Measurements from ENCODE around the gene SPRN. TPM values are rescaled to one million over a fixed set of nuclear protein-coding genes. Genes with fewer than 3 reads are reported as not detected.
A peak's percentile ranks its signal among the peaks of the same experiment; 100 is the strongest.
"Not testable (repeated sequence)": the region's sequence is repeated elsewhere in the genome, so short reads cannot be mapped to it uniquely, and the experiment has no call there.

Gene SPRN
- total RNA-seq, 1 donor from 2014 or later, result 0.52 TPM

GRCh38 chr10:133378251-133379096 is 46.0 kb downstream of the SPRN start:
- peaks cover 8 to 29% (median 13%) of the 10 kb centered on the region in 3 donors for H3K4me1 ChIP-seq (ENCODE audit: control insufficient read depth in 3 of 3, insufficient read depth in 3 of 3, low read length in 3 of 3)
- no peaks in the 10 kb centered on the region for H3K9me3 ChIP-seq (ENCODE audit: control insufficient read depth in 3 of 3, low read length in 3 of 3)
- peak overlapping the region; percentile 40 for H3K27ac ChIP-seq (ENCODE audit: low read depth, low read length)
- peak overlapping the region; percentile 68 to 82 (median 70) for H3K9ac ChIP-seq (ENCODE audit: low read depth in 1 of 3, low read length in 3 of 3)
- no peaks in the 10 kb centered on the region for H3K27me3 ChIP-seq (ENCODE audit: control insufficient read depth in 3 of 3, insufficient read depth in 3 of 3, low read length in 3 of 3)
- H3K4me3 ChIP-seq (ENCODE audit: low read length in 3 of 3), result peak overlapping the region; percentile 83 to 95 (median 85)
- H3K36me3 ChIP-seq (ENCODE audit: control insufficient read depth in 3 of 3, insufficient read depth in 3 of 3, low read length in 3 of 3), result peaks cover 0 to 3% (median 2%) of the 10 kb centered on the region in 3 donors

- Histone ChIP-seq H3K36me3 (ENCODE audit: control insufficient read depth in 3 of 3, insufficient read depth in 3 of 3, low read length in 3 of 3) (peaks cover 0 to 3% (median 2%) of the 10 kb centered on the region in 3 donors), H3K9me3 (ENCODE audit: control insufficient read depth in 3 of 3, low read length in 3 of 3) (no peaks in the 10 kb centered on the region), H3K27me3 (ENCODE audit: control insufficient read depth in 3 of 3, insufficient read depth in 3 of 3, low read length in 3 of 3) (no peaks in the 10 kb centered on the region), H3K4me1 (ENCODE audit: control insufficient read depth in 3 of 3, insufficient read depth in 3 of 3, low read length in 3 of 3) (peaks cover 8 to 29% (median 13%) of the 10 kb centered on the region in 3 donors), H3K27ac (ENCODE audit: low read depth, low read length) (peak overlapping the region; percentile 40), H3K4me3 (ENCODE audit: low read length in 3 of 3) (peak overlapping the region; percentile 83 to 95 (median 85)), H3K9ac (ENCODE audit: low read depth in 1 of 3, low read length in 3 of 3) (peak overlapping the region; percentile 68 to 82 (median 70))
These were observed 46.6 kb downstream of the SPRN start for GRCh38 chr10:133377818-133378250.

GRCh38 chr10:133377025-133377817 is 47.2 kb downstream of the SPRN start:
- Histone ChIP-seq H3K36me3 (ENCODE audit: control insufficient read depth in 3 of 3, insufficient read depth in 3 of 3, low read length in 3 of 3) (peaks cover 0 to 3% (median 2%) of the 10 kb centered on the region in 3 donors), H3K4me1 (ENCODE audit: control insufficient read depth in 3 of 3, insufficient read depth in 3 of 3, low read length in 3 of 3) (peaks cover 10 to 31% (median 16%) of the 10 kb centered on the region in 3 donors), H3K4me3 (ENCODE audit: low read length in 3 of 3) (peak overlapping the region in 1 of 3 donors; percentile 95), H3K9ac (ENCODE audit: low read depth in 1 of 3, low read length in 3 of 3) (peak overlapping the region in 2 of 3 donors; percentile 68 to 82), H3K9me3 (ENCODE audit: control insufficient read depth in 3 of 3, low read length in 3 of 3) (no peaks in the 10 kb centered on the region), H3K27me3 (ENCODE audit: control insufficient read depth in 3 of 3, insufficient read depth in 3 of 3, low read length in 3 of 3) (no peaks in the 10 kb centered on the region), H3K27ac (ENCODE audit: low read depth, low read length) (no peak overlapping the region)

GRCh38 chr10:133376183-133376582 is 48.2 kb downstream of the SPRN start:
- not testable (repeated sequence) for H3K9ac ChIP-seq (ENCODE audit: low read depth in 1 of 3, low read length in 3 of 3); H3K9me3 ChIP-seq (ENCODE audit: control insufficient read depth in 3 of 3, low read length in 3 of 3); H3K4me3 ChIP-seq (ENCODE audit: low read length in 3 of 3); H3K36me3 ChIP-seq (ENCODE audit: control insufficient read depth in 3 of 3, insufficient read depth in 3 of 3, low read length in 3 of 3); H3K27me3 ChIP-seq (ENCODE audit: control insufficient read depth in 3 of 3, insufficient read depth in 3 of 3, low read length in 3 of 3); H3K27ac ChIP-seq (ENCODE audit: low read depth, low read length)
- peaks cover 13 to 38% (median 19%) of the 10 kb centered on the region in 3 donors for H3K4me1 ChIP-seq (ENCODE audit: control insufficient read depth in 3 of 3, insufficient read depth in 3 of 3, low read length in 3 of 3)

- H3K27me3 ChIP-seq (ENCODE audit: control insufficient read depth in 3 of 3, insufficient read depth in 3 of 3, low read length in 3 of 3), result no peaks in the 10 kb centered on the region
- no peak overlapping the region for H3K9ac ChIP-seq (ENCODE audit: low read depth in 1 of 3, low read length in 3 of 3)
- no peak overlapping the region for H3K4me3 ChIP-seq (ENCODE audit: low read length in 3 of 3)
- H3K4me1 ChIP-seq (ENCODE audit: control insufficient read depth in 3 of 3, insufficient read depth in 3 of 3, low read length in 3 of 3), result peaks cover 13 to 38% (median 19%) of the 10 kb centered on the region in 3 donors
- no peak overlapping the region for H3K27ac ChIP-seq (ENCODE audit: low read depth, low read length)
- H3K9me3 ChIP-seq (ENCODE audit: control insufficient read depth in 3 of 3, low read length in 3 of 3), result no peaks in the 10 kb centered on the region
- peaks cover 2 to 5% (median 5%) of the 10 kb centered on the region in 3 donors for H3K36me3 ChIP-seq (ENCODE audit: control insufficient read depth in 3 of 3, insufficient read depth in 3 of 3, low read length in 3 of 3)
These were observed 48.9 kb downstream of the SPRN start for GRCh38 chr10:133375357-133376115.

- Histone ChIP-seq H3K27me3 (ENCODE audit: control insufficient read depth in 3 of 3, insufficient read depth in 3 of 3, low read length in 3 of 3) (no peaks in the 10 kb centered on the region), H3K9me3 (ENCODE audit: control insufficient read depth in 3 of 3, low read length in 3 of 3) (no peaks in the 10 kb centered on the region), H3K9ac (ENCODE audit: low read depth in 1 of 3, low read length in 3 of 3) (peak within 1 kb of the TSS; percentile 65 to 87 (median 84)), H3K4me3 (ENCODE audit: low read length in 3 of 3) (peak within 1 kb of the TSS; percentile 75 to 84 (median 81)), H3K36me3 (ENCODE audit: control insufficient read depth in 3 of 3, insufficient read depth in 3 of 3, low read length in 3 of 3) (peaks cover 22 to 25% (median 25%) of the 10 kb centered on the region in 3 donors), H3K4me1 (ENCODE audit: control insufficient read depth in 3 of 3, insufficient read depth in 3 of 3, low read length in 3 of 3) (peaks cover 9 to 27% (median 13%) of the 10 kb centered on the region in 3 donors), H3K27ac (ENCODE audit: low read depth, low read length) (peak within 1 kb of the TSS; percentile 54)
These were observed 51.0 kb downstream of the SPRN start, which contains the start of gene ECHS1 for GRCh38 chr10:133373174-133374090. Gene ECHS1 (minus strand): TSS chr10:133373354. CDS start chr10:133373333, 21 bp downstream.

- Histone ChIP-seq H3K36me3 (ENCODE audit: control insufficient read depth in 3 of 3, insufficient read depth in 3 of 3, low read length in 3 of 3) (peaks cover 27 to 30% (median 28%) of the 10 kb centered on the region in 3 donors), H3K4me1 (ENCODE audit: control insufficient read depth in 3 of 3, insufficient read depth in 3 of 3, low read length in 3 of 3) (peaks cover 6 to 18% (median 9%) of the 10 kb centered on the region in 3 donors), H3K9me3 (ENCODE audit: control insufficient read depth in 3 of 3, low read length in 3 of 3) (no peaks in the 10 kb centered on the region), H3K9ac (ENCODE audit: low read depth in 1 of 3, low read length in 3 of 3) (peak overlapping the region in 1 of 3 donors; percentile 60), H3K27me3 (ENCODE audit: control insufficient read depth in 3 of 3, insufficient read depth in 3 of 3, low read length in 3 of 3) (no peaks in the 10 kb centered on the region), H3K4me3 (ENCODE audit: low read length in 3 of 3) (peak overlapping the region in 2 of 3 donors; percentile 41 to 46), H3K27ac (ENCODE audit: low read depth, low read length) (no peak overlapping the region)
These were observed 51.9 kb downstream of the SPRN start for GRCh38 chr10:133372507-133372906.

Measured in skeletal muscle tissue (tissue), 4 donors.